KMS-11 (cell line): ENCODE results near the gene MORN1.

Experiments used
- H2AFZ ChIP-seq: fragments of 200-600 bp; sonication (generic); 2 replicates; pipeline ENCODE4 v1.6.1; 2016; ENCODE audit warnings: antibody characterized with exemption, mixed run types, low read depth
- H3K27ac ChIP-seq: fragments of 200-600 bp; sonication (generic); 2 replicates; pipeline ENCODE4 v1.6.1; 2016; ENCODE audit warnings: mild to moderate bottlenecking, mixed run types
- H3K27me3 ChIP-seq: fragments of 200-600 bp; sonication (generic); 2 replicates; pipeline ENCODE4 v1.6.1; 2017; ENCODE audit warnings: mild to moderate bottlenecking, low read depth, mixed run types, moderate library complexity; ENCODE audit not compliant: insufficient read depth
- H3K36me3 ChIP-seq: fragments of 200-600 bp; sonication (generic); 2 replicates; pipeline ENCODE4 v1.6.1; 2017; ENCODE audit warnings: mild to moderate bottlenecking, mixed run types; ENCODE audit not compliant: insufficient read depth
- H3K4me1 ChIP-seq: fragments of 200-600 bp; sonication (generic); 2 replicates; pipeline ENCODE4 v1.6.1; 2016; ENCODE audit warnings: mild to moderate bottlenecking, low read depth, mixed run types; ENCODE audit not compliant: poor library complexity, severe bottlenecking
- H3K4me2 ChIP-seq: fragments of 200-600 bp; sonication (generic); 2 replicates; pipeline ENCODE4 v1.7.0; 2016; ENCODE audit warnings: mild to moderate bottlenecking, mixed run types
- H3K4me3 ChIP-seq: fragments of 200-600 bp; sonication (generic); IDR thresholded peaks from 2 replicates; pipeline ENCODE4 v1.6.1; 2017; ENCODE audit warnings: low read depth, low read length, mixed read lengths; ENCODE audit not compliant: insufficient read depth
- H3K79me2 ChIP-seq: fragments of 200-600 bp; sonication (generic); 2 replicates; pipeline ENCODE4 v1.6.1; 2016; ENCODE audit warnings: low read depth, mixed run types; ENCODE audit not compliant: insufficient read depth
- H3K9ac ChIP-seq: fragments of 200-600 bp; sonication (generic); 2 replicates; pipeline ENCODE4 v1.6.1; 2016; ENCODE audit warnings: mild to moderate bottlenecking, mixed run types
- H4K20me1 ChIP-seq: fragments of 200-600 bp; sonication (generic); 2 replicates; pipeline ENCODE4 v1.6.1; 2016; ENCODE audit warnings: mild to moderate bottlenecking, mixed run types; ENCODE audit not compliant: insufficient read depth
- CTCF ChIP-seq: fragments of 200-600 bp; sonication (generic); conservative IDR thresholded peaks from 2 replicates; pipeline ENCODE4 v1.6.1; 2017; ENCODE audit warnings: low read depth, mild to moderate bottlenecking, antibody characterized with exemption, low read length, moderate library complexity, mixed read lengths

Gene MORN1

GRCh38 chr1:2381741-2382620, 9.4 kb downstream of the MORN1 start:
- no peaks in the 10 kb centered on the region for H3K4me1 ChIP-seq

GRCh38 chr1:2380816-2381591, 10.3 kb downstream of the MORN1 start:
- H3K36me3 ChIP-seq, result no peaks in the 10 kb centered on the region
- H3K27me3 ChIP-seq, result peaks cover 81% of the 10 kb centered on the region
- TF ChIP-seq CTCF, result no peak
- no peaks in the 10 kb centered on the region for H3K4me1 ChIP-seq
- no peak overlapping the region for H3K4me2 ChIP-seq
- no peak overlapping the region for H3K27ac ChIP-seq
- H2AFZ ChIP-seq, result no peak overlapping the region
- no peak overlapping the region for H3K9ac ChIP-seq
- no peaks in the 10 kb centered on the region for H3K79me2 ChIP-seq
- no peak overlapping the region for H3K4me3 ChIP-seq
- H4K20me1 ChIP-seq, result no peaks in the 10 kb centered on the region

More at GRCh38 chr1:2381741-2382620, 9.4 kb downstream of the MORN1 start:
- no peak overlapping the region for H3K4me2 ChIP-seq
- H3K79me2 ChIP-seq, result no peaks in the 10 kb centered on the region
- TF ChIP-seq CTCF, result peak; percentile 83
- H3K27me3 ChIP-seq, result peaks cover 71% of the 10 kb centered on the region
- no peak overlapping the region for H3K4me3 ChIP-seq
- H2AFZ ChIP-seq, result no peak overlapping the region
- H3K36me3 ChIP-seq, result no peaks in the 10 kb centered on the region
- no peak overlapping the region for H3K27ac ChIP-seq
- H3K9ac ChIP-seq, result no peak overlapping the region
- no peaks in the 10 kb centered on the region for H4K20me1 ChIP-seq

GRCh38 chr1:2379733-2380404, 11.5 kb downstream of the MORN1 start:
- TF ChIP-seq CTCF, result no peak
- no peak overlapping the region for H3K27ac ChIP-seq
- no peaks in the 10 kb centered on the region for H3K36me3 ChIP-seq
- no peak overlapping the region for H3K9ac ChIP-seq
- H3K4me3 ChIP-seq, result no peak overlapping the region
- H3K79me2 ChIP-seq, result no peaks in the 10 kb centered on the region
- H4K20me1 ChIP-seq, result no peaks in the 10 kb centered on the region
- peaks cover 92% of the 10 kb centered on the region for H3K27me3 ChIP-seq
- no peak overlapping the region for H3K4me2 ChIP-seq
- H3K4me1 ChIP-seq, result no peaks in the 10 kb centered on the region
- H2AFZ ChIP-seq, result no peak overlapping the region

GRCh38 chr1:2378956-2379732, 12.2 kb downstream of the MORN1 start:
- H3K4me3 ChIP-seq, result no peak overlapping the region
- H3K9ac ChIP-seq, result no peak overlapping the region
- H4K20me1 ChIP-seq, result no peaks in the 10 kb centered on the region
- H3K27me3 ChIP-seq, result peaks cover 94% of the 10 kb centered on the region
- no peak overlapping the region for H3K27ac ChIP-seq
- no peak for TF ChIP-seq CTCF
- no peak overlapping the region for H3K4me2 ChIP-seq
- no peaks in the 10 kb centered on the region for H3K4me1 ChIP-seq
- no peak overlapping the region for H2AFZ ChIP-seq
- H3K36me3 ChIP-seq, result no peaks in the 10 kb centered on the region
- H3K79me2 ChIP-seq, result no peaks in the 10 kb centered on the region
